GM18499 (cell line): ENCODE data around the gene ZNF662.
"Not testable (repeated sequence)": the region's sequence is repeated elsewhere in the genome, so short reads cannot be mapped to it uniquely, and the experiment has no call there.

Experiments used
- ATAC-seq: cut with Tn5 transposase; IDR thresholded peaks from one replicate; pipeline ENCODE4 v1.9.1; 2021; ENCODE audit warnings: moderate number of reproducible peaks; ENCODE audit not compliant: insufficient read depth, unreplicated experiment

Gene ZNF662

GRCh38 chr3:42906070-42906847 is at the start of gene ZNF662:
Gene ZNF662 (plus strand): TSS chr3:42906142. CDS start chr3:42908115, 1,973 bp downstream.
- ATAC-seq, result no peak

GRCh38 chr3:42856544-42856943 is 49.4 kb upstream of the ZNF662 start:
- ATAC-seq, result no peak

GRCh38 chr3:42864321-42864950 is 41.5 kb upstream of the ZNF662 start:
- no peak for ATAC-seq

- ATAC-seq, result no peak
Observed at GRCh38 chr3:42865256-42865655, 40.7 kb upstream of the ZNF662 start.

- ATAC-seq, result no peak
Observed at GRCh38 chr3:42867138-42867537, 38.8 kb upstream of the ZNF662 start.

GRCh38 chr3:42868841-42869240 is 37.1 kb upstream of the ZNF662 start:
- ATAC-seq, result no peak

- ATAC-seq, result no peak
Observed at GRCh38 chr3:42871592-42872196, 34.2 kb upstream of the ZNF662 start.

- ATAC-seq, result no peak
Observed at GRCh38 chr3:42872718-42873117, 33.2 kb upstream of the ZNF662 start.

- ATAC-seq, result no peak
Observed at GRCh38 chr3:42873221-42873982, 32.5 kb upstream of the ZNF662 start.

GRCh38 chr3:42874749-42875148 is 31.2 kb upstream of the ZNF662 start:
- ATAC-seq, result no peak

GRCh38 chr3:42875325-42876151 is 30.4 kb upstream of the ZNF662 start, which contains the start of gene CYP8B1:
Gene CYP8B1 (minus strand): TSS chr3:42875879. CDS start chr3:42875816, 63 bp downstream.
- ATAC-seq, result no peak

GRCh38 chr3:42876401-42876800 is 29.5 kb upstream of the ZNF662 start:
- no peak for ATAC-seq

- no peak for ATAC-seq
Observed at GRCh38 chr3:42876940-42877720, 28.8 kb upstream of the ZNF662 start.

- no peak for ATAC-seq
Observed at GRCh38 chr3:42877881-42878280, 28.1 kb upstream of the ZNF662 start.

- ATAC-seq, result no peak
Observed at GRCh38 chr3:42880183-42880582, 25.8 kb upstream of the ZNF662 start.

- ATAC-seq, result peak; percentile 92
Observed at GRCh38 chr3:42880601-42881451, 25.1 kb upstream of the ZNF662 start.

- ATAC-seq, result not testable (repeated sequence)
Observed at GRCh38 chr3:42883251-42883930, 22.6 kb upstream of the ZNF662 start.

GRCh38 chr3:42884324-42884723 is 21.6 kb upstream of the ZNF662 start:
- no peak for ATAC-seq
